Activated CD4-positive, alpha-beta T cell treated with anti-CD3 and anti-CD28 coated beads for 4 hours (primary cell): ENCODE results near the gene B4GALT6.

ENCODE experiments used
- DNase-seq, 2 donors: peaks; one replicate each; pipeline ENCODE4 v3.0.0-alpha.2; 2020

Gene B4GALT6

DNA sequence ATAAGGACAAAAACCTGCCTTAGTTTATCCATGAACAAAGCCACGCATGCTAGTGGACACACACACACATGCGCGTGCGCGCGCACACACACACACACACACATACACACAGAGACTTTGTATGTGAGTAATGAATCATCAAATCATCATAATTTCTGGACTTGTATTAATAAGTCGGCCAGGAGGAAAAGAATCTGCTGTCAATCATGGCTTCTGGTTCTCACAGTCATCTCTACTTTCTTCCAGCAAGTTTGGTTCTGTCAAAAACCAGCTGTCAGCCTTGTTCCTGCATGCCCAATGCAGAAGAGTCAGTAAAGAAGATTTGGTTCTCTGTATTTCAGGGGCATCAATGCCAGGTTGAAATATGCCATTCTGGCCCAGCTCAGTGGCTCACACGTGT lies 93.8 kb downstream of the B4GALT6 start:
- no peak for DNase-seq

DNA sequence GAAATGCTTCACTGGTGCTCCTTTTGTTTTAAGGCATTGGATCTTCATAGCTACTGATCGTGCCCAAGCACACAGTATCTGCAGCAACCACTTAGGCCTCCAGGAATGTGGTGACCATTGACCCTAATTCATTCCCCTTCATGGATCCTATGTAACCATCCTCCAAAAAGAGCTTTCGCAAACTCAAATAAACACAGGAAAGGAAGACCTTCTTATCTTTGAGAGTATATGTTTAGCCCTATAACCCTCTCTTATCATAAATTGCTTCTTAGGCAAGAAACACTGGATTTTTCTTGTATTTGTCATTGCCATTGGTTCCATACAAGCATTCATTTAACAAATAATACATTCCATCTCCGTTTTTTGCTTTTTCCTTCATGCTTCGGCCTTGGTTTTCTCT lies 96.9 kb downstream of the B4GALT6 start:
- DNase-seq: no peak

- no peak for DNase-seq
Measured at GRCh38 chr18:31586616-31587015, 97.8 kb downstream of the B4GALT6 start.

DNA sequence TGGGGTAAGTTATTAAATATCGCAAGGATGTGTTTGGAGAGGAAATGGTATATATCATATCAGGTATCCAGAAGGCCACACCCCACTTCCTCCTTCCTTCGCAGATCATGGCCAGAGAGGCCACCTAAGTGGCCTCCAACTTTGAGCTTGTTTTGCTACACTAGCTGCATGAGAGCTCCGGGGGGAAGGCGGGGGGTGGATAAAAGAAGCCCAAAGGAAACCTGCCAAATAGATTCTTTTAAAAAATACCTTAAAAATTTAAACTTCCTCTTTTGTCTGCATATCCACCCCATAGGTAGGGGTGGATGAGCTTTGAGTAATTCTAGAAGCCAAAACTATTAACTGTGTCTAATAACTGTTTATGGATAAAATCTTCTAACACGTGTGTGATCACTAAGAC lies 98.4 kb downstream of the B4GALT6 start:
- no peak for DNase-seq

DNA sequence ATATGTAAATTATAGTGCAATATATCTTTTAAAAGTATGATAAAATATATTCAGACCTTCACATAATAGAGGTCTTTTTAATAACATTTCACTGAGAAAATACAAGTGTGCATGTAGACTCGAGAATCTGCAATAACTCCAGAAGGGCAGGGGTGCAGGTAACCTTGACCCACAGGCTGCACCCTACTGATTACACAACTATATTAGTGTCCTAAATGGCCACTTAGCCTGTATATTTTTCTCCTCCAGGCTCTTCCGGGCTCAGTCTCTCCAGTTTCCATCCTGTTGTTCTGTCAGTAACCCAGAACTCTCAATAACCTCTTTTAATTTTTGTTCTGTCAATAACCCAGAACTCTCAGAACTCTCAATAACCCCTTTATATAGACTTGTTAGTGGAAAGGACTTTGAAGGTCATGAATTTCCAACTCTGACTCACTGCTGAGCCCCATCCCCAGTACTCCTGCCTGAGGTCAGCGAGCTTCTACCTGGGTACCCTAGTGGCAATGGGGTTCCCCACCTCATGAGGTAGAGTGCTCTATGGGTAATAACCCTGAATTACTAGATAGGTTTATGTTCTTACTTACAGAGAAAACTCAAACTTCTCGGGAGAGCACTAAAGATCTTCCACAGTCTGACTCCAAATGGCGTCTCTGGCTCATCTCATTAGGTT lies 101.1 kb downstream of the B4GALT6 start:
- no peak for DNase-seq

DNA sequence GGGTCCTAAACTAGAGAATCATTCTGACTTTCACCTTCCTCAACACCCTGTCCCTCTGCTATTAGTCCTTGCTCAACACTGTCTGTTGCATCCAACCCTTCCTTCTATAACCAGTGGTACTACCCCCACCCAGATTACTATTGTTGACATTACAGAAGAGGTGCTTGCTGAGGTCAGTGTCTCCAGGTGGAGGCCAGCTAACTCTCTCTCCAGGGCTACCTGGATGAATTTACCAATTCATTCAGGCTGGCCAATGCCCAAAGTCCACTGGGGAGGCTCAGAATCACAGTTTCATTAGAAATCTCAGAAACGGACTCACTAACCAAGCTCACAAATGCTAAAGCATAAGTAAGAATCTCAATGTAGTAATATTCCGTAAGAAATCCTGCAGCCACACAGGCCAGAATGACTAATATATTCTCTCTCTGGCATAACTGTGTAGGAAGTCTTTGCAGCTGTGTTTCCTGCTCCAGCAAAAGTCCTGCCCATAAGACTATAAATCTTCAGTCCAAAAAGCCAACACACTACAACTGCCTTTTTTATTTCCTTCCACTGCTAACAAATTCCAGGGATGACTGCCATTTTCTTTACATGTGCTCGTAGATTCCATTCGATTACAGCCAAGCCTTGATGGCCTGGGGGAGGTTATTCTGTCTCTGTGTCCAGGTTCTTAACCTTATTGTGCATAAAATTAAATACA lies 102.7 kb downstream of the B4GALT6 start:
- DNase-seq: no peak

DNA sequence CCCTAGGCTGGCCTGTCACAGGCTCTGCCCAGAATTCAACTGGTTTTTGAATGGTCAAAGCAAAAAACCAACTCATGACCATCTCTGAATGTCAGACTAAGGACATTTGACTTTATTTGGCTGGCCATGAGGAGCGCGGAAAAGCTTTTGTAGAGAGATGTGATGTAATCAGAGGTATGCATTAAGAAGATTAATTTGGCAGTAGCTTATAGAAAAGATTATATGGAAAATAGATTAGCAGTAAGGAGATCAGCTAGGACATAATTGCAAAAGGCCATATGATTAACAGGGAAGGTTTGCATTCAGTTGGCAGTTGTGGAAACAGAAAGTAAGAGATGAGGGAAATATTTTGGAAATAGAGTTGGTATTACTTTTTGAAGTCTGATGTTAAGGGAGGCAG lies 105.0 kb downstream of the B4GALT6 start:
- DNase-seq: no peak

DNA sequence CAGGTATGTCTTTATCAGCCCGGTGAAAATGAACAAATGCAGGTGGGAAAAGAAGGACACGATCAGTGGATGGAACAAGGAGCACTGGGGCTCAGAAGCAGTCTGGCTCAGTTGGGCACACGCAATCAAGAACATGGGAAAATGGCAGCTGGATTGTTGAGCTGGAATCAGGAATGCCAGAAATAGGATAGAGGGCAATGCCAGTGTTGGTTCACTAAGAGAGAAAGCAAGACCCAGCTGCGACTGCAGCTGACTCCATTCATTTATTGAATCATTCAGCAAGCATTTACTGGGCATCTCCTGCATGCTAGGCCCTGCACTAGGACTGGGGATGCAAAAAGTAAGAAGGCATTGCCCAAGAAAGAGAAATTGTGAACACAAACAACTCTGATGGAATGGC lies 106.3 kb downstream of the B4GALT6 start:
- no peak for DNase-seq

DNA sequence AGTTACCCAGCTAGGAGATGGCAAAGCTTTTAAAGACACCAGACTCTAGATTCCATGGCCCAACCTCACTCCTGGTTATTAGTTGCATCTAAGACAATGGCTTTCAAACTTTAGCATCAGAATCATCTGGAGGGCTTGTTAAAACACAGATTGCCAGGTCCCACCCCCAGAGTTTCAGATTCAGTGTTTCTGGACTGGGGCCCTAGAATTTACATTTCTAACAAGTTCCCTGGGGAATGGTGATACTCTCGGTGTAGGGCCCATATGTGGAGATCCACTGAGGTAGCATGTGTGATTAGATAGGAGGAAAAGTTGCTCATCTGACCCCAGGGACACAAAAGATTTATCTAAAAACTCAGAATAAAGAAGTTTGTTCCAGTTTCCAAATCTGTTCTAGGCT lies 107.2 kb downstream of the B4GALT6 start:
- no peak for DNase-seq

- no peak for DNase-seq
Measured at GRCh38 chr18:31576670-31577069, 107.7 kb downstream of the B4GALT6 start.

DNA sequence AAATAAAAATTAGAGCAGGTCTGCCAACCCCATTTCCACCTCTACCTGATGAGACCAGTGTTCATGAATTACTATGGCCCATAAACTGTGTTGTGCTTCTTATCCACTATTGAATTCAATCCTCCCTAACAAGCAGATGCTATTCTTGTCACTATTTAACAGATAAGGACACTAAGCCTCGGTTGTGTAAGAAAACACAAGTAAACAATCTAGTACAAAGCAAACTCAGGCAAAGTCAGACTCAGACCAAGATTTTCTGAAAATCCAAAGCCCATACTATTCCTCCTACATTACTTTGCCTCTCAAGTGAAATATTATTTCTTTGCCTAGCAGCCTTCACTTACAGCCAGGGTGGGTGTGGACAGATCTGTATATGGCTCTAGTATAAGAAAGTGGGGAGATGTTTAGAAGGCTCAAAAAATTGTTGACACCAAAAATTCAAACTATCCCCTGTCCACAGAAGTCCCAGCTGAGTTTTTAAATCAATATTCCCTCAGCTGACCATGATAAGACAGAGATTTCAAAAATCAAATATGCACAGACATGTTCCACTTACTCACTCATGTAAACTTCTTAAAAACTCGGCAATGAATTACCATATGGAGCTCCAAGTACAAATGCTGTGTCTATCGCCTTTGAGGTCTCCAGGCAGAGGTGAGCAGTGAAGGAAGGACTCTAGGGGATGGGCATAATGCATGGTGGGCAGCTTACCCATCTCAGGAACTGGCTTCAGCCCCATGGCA lies 108.7 kb downstream of the B4GALT6 start:
- no peak for DNase-seq

DNA sequence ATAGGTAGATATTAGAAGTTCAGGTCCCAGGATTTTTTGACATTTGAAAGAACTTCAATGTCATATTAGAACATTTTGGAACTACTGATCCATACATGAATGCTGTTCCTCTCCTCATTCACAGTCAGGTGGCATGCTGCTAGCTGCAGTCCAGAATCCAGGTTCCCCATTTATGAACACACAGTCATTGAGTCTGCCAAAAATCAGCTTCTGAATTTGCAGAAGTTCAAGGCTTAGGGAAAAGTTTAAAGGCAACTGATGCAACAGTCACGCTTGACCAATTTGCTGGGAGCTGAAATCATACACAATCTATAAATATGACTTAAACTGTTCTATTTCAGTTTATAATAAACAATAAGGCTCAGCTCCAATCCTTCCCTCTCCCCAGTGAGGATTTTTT lies 110.0 kb downstream of the B4GALT6 start:
- no peak for DNase-seq
